ENCODE data around the gene EPYC.

GRCh38 chr12:90921536-90921935, 83.2 kb downstream of the EPYC start:
- TF ChIP-seq CTCF (conservative IDR thresholded peaks at IDR 0.05) (no peak), EZH2 (IDR thresholded peaks at IDR 0.05; ENCODE audit: low read depth) (no peak)
